GM12891 (cell line): Measurements from ENCODE around the gene MYBPC2.

Experiments used
- PAX5 ChIP-seq: IDR thresholded peaks from 2 replicates; pipeline ENCODE4 v1.6.1; 2011; ENCODE audit warnings: low read length, moderate library complexity, mild to moderate bottlenecking; ENCODE audit not compliant: insufficient read depth, severe bottlenecking
- POLR2A ChIP-seq: IDR thresholded peaks from 2 replicates; pipeline ENCODE4 v1.6.1; 2011; ENCODE audit warnings: low read depth, low read length, control low read depth
- POLR2AphosphoS5 ChIP-seq: IDR thresholded peaks from 2 replicates; pipeline ENCODE4 v1.6.1; 2011; ENCODE audit warnings: low read depth, low read length, control low read depth
- POU2F2 ChIP-seq: IDR thresholded peaks from 2 replicates; pipeline ENCODE4 v1.6.1; 2011; ENCODE audit warnings: low read depth, mild to moderate bottlenecking, control low read depth, low read length, moderate library complexity
- SPI1 ChIP-seq: IDR thresholded peaks from 2 replicates; pipeline ENCODE4 v1.6.1; 2011; ENCODE audit warnings: low read depth, low read length, control low read depth
- TAF1 ChIP-seq: IDR thresholded peaks from 2 replicates; pipeline ENCODE4 v1.6.1; 2011; ENCODE audit warnings: low read depth, low read length, control low read depth

DNA sequence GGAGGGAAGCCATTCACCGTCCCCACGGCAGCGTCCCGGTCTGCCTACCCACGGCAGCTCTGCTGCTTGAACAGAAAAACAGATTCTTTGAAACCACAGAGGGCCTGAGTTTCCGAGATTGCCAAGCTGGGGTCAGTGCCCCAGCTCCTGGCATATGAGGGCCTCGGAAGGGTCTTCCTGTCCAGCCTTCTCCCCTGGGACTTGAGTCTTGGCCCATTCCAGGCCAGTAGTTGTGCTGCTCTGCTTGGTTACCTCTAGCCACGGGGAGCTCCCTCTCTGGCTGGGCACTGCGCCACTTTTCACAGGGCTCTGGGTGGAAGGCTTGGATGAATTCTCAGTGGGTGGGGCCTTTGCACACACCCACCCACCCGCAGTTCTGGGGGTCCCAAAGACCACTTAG, 22.6 kb upstream of the MYBPC2 start:
- TF ChIP-seq POLR2A (no peak), POLR2AphosphoS5 (no peak), TAF1 (no peak), SPI1 (no peak), PAX5 (no peak), POU2F2 (no peak)
